Prostate gland (tissue), 2 donors: ENCODE data around the gene SSC5D.

ENCODE experiments used
- CTCF ChIP-seq, 4 experiments: fragments of 200-600 bp in 2 of 4; fragments of 450-650 bp in 2 of 4; sonication (generic) in 2 of 4; IDR thresholded peaks; 1 replicate in 3 of 4; 2 replicates in 1 of 4; pipeline ENCODE4 v1.5.1; 2016 to 2019; ENCODE audit warnings: antibody characterized with exemption in 4 of 4, mild to moderate bottlenecking in 2 of 4, moderate library complexity in 2 of 4
- POLR2AphosphoS5 ChIP-seq: sonication (generic); formaldehyde crosslinking; IDR thresholded peaks from one replicate; pipeline ENCODE4 v1.6.1; 2017; ENCODE audit warnings: antibody characterized with exemption

DNA sequence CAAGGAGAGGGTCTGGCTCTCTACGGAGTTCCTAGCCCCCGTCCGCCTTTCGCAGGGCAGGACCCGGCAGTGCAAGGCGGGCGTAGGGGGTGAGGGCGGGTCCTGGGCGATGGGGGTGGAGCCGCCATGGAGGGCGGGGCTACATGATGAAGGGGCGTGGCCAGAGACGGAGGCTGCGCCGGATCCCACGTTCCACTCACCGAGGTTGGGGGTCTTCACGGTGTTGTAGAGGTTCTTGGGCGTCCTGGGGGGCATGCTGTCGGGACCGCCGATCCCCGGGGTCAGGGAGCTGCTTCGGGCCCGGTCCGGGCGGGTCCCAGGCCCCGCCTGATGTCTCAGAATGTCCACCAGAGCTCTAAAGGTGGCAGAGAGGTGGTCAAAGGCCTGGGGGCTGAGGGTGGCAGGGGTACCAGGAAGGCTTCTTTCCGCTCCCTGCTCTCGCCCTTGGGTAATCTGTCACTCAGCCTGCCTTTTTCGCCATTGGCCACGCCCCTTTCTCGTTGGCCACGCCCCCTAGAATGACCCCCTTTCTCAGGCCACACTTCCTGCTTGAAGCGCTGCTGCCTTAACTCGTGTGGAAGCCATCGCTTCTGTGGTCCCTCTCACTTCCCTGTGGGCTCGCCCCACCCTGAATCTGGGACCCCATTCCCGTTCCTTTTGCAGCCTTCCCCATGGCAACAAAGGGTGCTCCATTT is 47.7 kb upstream of the SSC5D start:
- TF ChIP-seq CTCF (IDR thresholded peaks at IDR 0.05) (no peak), POLR2AphosphoS5 (no peak)
